Endothelial cell (in vitro differentiated cells): Measurements from ENCODE around the gene KCNMA1. TPM values are rescaled to one million over a fixed set of nuclear protein-coding genes. Genes with fewer than 3 reads are reported as not detected.

ENCODE experiments used
- DNase-seq: peaks from one replicate; pipeline ENCODE4 v3.0.0; 2021; ENCODE audit warnings: low spot score
- H3K27ac Mint-ChIP-seq: one replicate; pipeline ENCODE4 v1.8.0; 2021; ENCODE audit warnings: mixed read lengths, inconsistent platforms; ENCODE audit not compliant: unreplicated experiment
- H3K27me3 Mint-ChIP-seq: one replicate; pipeline ENCODE4 v1.8.0; 2021; ENCODE audit warnings: mild to moderate bottlenecking, moderate library complexity, mixed read lengths, inconsistent platforms; ENCODE audit not compliant: unreplicated experiment
- H3K36me3 Mint-ChIP-seq: one replicate; pipeline ENCODE4 v1.8.0; 2021; ENCODE audit warnings: mild to moderate bottlenecking, low read depth, mixed read lengths, inconsistent platforms; ENCODE audit not compliant: unreplicated experiment
- H3K4me1 Mint-ChIP-seq: one replicate; pipeline ENCODE4 v1.8.0; 2021; ENCODE audit warnings: mild to moderate bottlenecking, mixed read lengths, inconsistent platforms; ENCODE audit not compliant: unreplicated experiment
- H3K4me3 Mint-ChIP-seq: one replicate; pipeline ENCODE4 v1.8.0; 2021; ENCODE audit warnings: mild to moderate bottlenecking, mixed read lengths, inconsistent platforms; ENCODE audit not compliant: unreplicated experiment
- H3K9me3 Mint-ChIP-seq: one replicate; pipeline ENCODE4 v1.8.0; 2021; ENCODE audit warnings: mixed read lengths, inconsistent platforms; ENCODE audit not compliant: unreplicated experiment
- CTCF ChIP-seq: fragments of 200-600 bp; sonication (generic); IDR thresholded peaks from one replicate; pipeline ENCODE4 v1.5.0; 2021; ENCODE audit warnings: antibody characterized with exemption; ENCODE audit not compliant: unreplicated experiment
- total RNA-seq: library from RNA; stranded (reverse); fragmentation: NEBNext Ultra II Directional; extraction: Animal tissue kit (Norgen Biotek cat#: 25700); gene quantifications from one replicate; pipeline ENCODE4 v1.2.1, GENCODE V29; 2021; ENCODE audit not compliant: unreplicated experiment

The KCNMA1 gene
- total RNA-seq, 1 donor from 2014 or later = 5.1 TPM

GRCh38 chr10:77541247-77541646, 96.4 kb downstream of the KCNMA1 start:
- Mint-ChIP-seq H3K36me3 (no peaks in the 10 kb centered on the region), H3K4me1 (no peaks in the 10 kb centered on the region), H3K27ac (no peak overlapping the region), H3K4me3 (no peak overlapping the region), H3K27me3 (peaks cover 3% of the 10 kb centered on the region), H3K9me3 (no peaks in the 10 kb centered on the region)
- TF ChIP-seq CTCF = no peak
- DNase-seq = no peak

- no peak overlapping the region for H3K27ac Mint-ChIP-seq
- no peaks in the 10 kb centered on the region for H3K9me3 Mint-ChIP-seq
- H3K36me3 Mint-ChIP-seq = no peaks in the 10 kb centered on the region
- no peak for DNase-seq
- H3K4me3 Mint-ChIP-seq = no peak overlapping the region
- TF ChIP-seq CTCF = no peak
- H3K27me3 Mint-ChIP-seq = no peaks in the 10 kb centered on the region
- no peaks in the 10 kb centered on the region for H3K4me1 Mint-ChIP-seq
Measured at GRCh38 chr10:77539147-77539935, 98.3 kb downstream of the KCNMA1 start.

DNA sequence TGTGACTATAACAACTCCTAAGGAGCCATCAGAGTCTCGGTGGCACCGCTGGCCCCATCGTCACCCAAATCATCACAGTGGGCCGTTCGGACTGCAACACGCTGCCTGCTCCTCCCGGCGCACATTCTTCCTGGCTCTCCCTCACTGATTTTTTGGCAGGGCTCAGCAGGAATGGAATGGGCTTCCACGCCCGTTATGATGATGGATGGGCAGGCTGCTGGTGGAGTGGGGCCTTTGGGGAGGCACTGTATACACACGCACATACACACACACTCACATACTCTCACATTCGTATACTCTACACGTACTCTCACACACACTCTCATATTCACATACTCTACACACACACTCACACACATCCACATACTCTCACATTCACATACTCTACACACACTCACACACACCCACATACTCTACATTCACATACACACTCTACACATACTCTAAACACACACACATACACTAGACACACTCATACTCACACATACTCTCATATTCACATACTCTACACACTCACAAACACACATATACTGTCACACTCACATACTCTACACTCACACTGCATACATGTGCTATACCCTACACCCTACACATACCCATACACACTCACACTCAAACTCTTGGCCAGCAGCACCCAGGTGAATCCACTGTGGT, 99.8 kb downstream of the KCNMA1 start:
- TF ChIP-seq CTCF = no peak
- Mint-ChIP-seq H3K27ac (no peak overlapping the region), H3K4me3 (no peak overlapping the region), H3K27me3 (no peaks in the 10 kb centered on the region), H3K9me3 (no peaks in the 10 kb centered on the region), H3K4me1 (no peaks in the 10 kb centered on the region), H3K36me3 (no peaks in the 10 kb centered on the region)
- DNase-seq = no peak

DNA sequence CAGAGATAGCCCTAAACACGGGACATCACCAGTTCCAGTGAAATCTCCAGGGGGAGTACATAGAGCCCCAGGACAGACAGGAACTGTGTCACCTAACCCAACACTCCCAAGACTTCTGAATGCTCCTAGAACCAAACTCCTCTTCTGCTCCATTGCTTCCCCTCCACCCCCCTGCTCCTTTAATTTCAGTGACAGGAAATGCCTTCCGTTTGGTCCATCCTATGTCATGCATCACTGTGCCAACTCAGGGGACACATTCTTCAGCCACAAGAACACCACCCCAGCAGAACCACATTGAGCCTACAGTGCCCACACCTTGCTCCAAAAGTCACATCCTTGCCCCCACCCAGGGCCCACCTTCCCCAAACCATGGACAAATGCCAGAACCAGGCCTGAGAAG, 100.5 kb downstream of the KCNMA1 start:
- no peak for TF ChIP-seq CTCF
- H3K9me3 Mint-ChIP-seq = no peaks in the 10 kb centered on the region
- H3K36me3 Mint-ChIP-seq = no peaks in the 10 kb centered on the region
- no peak overlapping the region for H3K4me3 Mint-ChIP-seq
- H3K27ac Mint-ChIP-seq = no peak overlapping the region
- peaks cover 2% of the 10 kb centered on the region for H3K27me3 Mint-ChIP-seq
- no peaks in the 10 kb centered on the region for H3K4me1 Mint-ChIP-seq
- DNase-seq = no peak

DNA sequence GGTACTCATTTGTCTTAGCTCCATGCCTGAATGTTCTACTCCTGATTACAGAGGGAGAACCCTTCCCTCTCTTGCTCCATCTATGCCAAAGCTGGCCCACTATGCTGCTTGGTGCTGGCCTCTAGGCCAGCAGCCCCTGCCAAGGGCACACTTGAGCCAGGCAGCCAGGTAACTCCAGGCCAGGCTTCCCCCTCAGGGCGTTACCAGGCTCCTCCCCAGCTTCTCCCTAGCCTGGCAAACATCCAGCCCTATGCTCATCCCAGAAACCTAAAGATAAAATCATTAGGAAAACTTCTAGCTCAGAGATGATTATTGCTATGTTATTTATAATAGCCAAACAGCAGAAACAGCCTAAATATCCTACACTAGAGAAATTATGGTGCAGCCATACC, 103.7 kb downstream of the KCNMA1 start:
- no peak for DNase-seq
- Mint-ChIP-seq H3K27me3 (peaks cover 2% of the 10 kb centered on the region), H3K4me1 (peaks cover 6% of the 10 kb centered on the region), H3K36me3 (no peaks in the 10 kb centered on the region), H3K4me3 (no peak overlapping the region), H3K9me3 (no peaks in the 10 kb centered on the region), H3K27ac (no peak overlapping the region)
- TF ChIP-seq CTCF = no peak
